Stimulated activated CD8-positive, alpha-beta memory T cell treated with anti-CD3 and anti-CD28 coated beads, Interleukin-4, amount 100 ng/mL, for 24 hours (primary cell): Measurements from ENCODE around the gene E2F4.

Source experiments
- DNase-seq: peaks from one replicate; pipeline ENCODE4 v3.0.0-alpha.2; 2020; ENCODE audit warnings: low read depth

The E2F4 gene

GRCh38 chr16:67235816-67236562 is 44.0 kb downstream of the E2F4 start:
- no peak for DNase-seq

DNA sequence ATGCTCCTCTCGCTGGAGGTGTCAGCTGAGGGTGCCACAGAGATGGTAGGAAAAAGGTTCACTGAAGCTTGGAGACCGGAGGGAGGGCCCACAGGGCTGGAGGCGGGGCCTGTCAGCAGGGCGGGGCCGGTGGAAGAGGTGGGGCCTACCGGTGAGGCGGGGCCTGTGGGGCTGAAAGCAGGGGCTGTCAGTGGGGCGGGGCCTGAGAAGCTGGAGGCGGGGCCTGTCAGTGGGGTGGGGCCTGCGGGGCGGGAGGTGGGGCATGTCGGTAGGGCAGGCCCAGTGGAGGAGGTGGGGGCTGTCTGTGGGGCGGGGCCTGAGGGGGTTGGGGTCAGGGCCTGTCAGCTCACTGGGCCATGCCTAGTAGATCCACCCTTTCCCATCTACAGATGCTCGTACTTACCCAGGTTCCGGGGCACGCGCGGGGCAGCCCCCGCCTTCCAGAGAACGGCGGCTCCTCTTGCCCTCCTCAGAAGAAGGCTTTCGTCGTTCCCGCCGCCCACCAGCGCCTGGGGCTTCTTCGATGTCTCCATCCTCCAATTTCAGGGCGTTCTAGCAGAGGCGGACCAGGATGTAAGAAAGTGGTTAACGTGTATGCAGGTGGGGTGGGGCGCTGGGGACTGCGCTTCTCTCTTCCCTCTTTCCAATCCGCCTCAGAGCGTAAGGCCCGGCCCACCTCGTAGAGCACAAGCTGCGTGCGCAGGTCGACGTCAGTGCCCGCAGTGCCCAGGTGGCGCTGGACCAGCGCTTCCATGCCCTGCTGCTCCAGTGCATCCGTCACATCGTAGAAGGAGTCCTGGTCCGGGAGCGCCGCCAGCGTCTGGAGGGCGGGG is 44.8 kb downstream of the E2F4 start:
- peak; percentile 64 for DNase-seq

- DNase-seq, result no peak
Observed at GRCh38 chr16:67237396-67238277, 45.7 kb downstream of the E2F4 start.

- no peak for DNase-seq
Observed at GRCh38 chr16:67238278-67238575, 46.3 kb downstream of the E2F4 start.

DNA sequence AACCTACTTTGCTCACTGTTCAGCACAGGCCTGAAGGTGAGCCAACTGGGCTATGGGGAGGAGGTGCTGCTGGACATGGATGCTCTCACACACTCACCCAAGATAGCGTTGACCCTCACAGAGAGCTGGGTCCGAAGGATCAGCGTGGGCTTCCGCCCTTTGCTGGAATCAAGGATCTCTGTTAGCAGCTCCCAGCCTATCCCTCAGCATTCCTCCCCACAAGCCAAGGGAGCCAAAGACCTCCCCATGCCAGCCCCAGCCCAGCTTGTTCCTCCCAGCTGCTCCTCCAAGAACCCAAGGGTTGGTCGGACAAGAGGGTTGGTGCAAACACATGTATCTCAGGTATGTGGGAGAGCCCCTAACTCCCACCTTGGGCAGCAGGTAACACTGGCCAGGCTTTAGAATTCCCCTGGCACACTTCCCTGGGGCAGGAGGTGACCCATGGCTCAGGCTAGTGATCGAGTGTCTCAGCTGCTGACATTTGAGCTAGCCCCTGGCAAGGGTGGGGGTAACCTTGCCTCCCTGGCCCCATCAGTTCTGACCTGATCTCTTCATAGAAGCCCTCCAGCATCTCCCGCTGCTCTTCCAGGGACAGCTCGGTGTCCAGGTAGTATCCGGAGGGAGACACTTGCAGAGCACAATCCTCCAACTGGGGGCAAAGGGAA is 47.0 kb downstream of the E2F4 start:
- no peak for DNase-seq

DNA sequence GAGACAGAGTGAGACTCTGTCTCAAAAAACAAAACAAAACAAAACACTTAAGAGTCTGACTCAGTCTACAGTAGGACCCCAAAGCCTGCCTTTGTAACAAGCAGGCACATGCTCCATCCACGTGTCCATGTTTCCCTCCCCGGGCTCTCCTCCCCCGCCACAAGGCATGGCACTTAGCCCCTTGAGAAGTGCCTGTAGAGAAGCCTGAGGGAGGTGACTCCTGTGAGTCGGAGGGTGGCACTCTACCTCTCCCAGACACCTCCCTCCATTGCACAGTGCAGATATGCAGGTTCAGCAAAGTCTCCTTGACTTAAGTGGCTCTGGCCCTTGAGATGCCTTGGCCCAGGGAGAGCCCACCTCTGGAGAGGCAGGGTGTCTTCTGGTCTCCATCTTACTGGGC is 48.6 kb downstream of the E2F4 start:
- DNase-seq, result no peak

DNA sequence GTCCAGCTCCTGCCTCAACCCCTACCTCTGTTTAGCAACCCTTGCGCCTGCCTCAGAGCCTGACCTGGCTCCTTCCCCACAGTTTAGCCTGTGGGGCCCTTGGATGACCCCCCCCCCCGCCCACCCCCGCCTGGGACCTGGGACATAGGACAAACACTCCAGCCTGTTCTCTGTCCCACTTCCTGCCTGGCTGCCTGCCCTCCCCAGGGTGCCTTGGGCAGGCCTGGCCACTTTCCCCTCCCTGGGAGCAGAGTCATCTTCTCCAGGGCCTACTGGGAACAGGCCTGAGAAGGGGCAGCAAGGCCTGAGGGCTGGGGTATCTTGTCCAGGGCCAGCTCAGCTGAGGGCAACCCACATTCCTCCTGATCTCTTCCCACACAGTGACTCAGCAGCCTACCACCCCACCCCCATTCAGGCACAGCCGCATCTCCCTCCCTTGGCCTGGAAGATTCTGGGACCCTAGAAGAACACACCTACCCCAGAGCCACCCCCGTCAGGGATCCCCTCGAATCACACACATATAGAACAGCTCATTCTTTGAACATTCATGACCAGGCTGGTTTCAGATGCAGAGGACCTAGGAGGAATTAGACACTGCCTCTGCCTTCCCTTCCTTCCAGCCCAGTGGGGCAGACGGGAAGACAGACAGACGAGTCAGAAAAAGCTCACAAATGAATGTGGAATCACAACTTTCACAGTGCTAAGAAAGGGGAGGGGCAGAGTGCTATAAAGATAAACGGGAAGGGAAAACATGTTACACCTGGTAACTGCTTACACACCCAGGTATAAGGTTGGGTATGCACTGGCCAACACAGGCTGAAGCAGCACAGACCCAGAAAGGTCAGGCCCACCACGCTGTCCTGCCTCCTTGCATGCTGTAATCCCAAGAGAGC is 49.3 kb downstream of the E2F4 start:
- no peak for DNase-seq

DNA sequence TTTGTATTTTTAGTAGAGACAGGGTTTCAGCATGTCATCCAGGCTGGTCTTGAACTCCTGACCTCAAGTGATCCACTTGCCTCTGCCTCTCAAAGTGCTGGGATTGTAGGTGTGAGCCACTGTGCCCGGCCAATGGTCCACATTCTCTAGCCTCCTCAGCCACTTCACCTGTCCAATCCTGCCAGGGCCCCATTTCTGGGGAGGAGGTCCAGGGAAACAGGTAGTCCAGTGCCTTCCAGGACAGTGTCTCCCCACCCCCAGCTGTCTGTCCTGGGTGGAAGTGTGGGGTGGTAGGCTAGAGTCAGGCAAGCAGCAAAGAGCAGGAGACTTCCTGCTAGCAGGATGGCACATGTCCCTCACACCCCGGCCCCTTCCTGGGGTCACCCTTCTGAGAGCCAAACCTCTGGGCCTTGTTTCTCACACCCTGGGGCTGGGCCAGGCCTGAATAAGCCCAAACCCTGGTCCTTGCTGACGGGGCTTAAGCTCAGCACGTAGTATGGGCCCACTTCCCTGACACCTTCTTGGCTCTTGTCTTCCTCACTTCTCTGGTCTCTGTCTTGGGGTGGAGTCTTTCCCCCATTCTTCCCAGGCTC is 50.3 kb downstream of the E2F4 start:
- no peak for DNase-seq

DNA sequence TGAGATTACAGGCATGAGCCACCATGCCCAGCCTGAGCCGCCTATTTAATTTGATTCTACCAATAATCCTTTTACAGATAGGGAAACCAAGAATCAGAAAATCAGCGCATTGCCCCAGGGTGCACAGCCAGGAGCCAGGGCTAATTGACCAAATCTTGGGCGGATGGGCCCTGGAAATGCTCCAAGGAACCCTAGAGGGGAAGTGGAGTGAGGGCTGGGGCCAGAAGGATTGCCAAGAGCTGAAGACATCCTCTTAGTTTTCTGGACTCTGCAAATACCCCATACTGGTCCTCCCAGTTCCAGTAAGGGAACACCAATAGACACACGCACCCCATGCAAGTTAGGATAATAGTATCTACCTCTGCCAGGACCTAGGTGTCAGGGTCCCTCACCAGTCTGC is 51.5 kb downstream of the E2F4 start:
- DNase-seq, result no peak

DNA sequence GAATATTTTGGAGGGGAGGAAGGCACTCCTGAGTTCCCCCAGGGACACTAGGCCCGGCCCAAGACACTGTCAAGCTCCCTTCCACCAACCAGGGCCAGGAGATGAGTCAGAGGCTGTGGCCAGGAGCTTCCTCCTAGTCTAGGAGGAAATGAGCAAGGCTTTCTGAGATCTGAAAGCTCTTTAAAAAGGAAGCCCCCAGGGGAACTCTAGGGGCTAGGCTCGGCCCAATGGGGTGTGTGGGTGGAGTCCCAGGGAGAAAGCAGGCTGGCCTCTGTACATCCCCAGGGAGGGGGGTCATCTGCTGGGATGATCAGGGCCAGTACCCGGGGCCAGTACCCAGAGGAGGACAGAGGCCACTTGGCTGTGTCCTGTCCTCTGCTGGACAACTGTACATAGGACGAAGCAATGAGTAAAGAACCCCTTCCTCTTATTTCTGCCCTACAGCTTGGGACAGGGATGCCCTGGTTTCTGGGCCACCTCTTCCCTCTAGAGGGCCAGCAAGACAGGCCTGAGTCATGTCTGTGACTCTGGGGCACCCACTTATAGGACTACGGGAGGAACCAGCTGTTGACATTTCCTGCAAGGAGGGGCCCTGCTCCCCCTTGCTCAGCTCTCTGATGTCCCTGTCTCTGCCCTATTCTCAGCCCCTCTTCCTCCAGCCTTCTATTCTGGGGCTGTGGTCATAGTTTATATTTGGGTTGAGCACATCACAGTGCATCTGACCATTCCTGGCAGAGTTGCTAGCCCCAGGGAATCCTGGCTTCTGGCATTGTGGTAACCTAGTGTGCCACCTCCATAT is 52.6 kb downstream of the E2F4 start:
- DNase-seq, result peak; percentile 69

- DNase-seq, result no peak
Observed at GRCh38 chr16:67245186-67245585, 53.2 kb downstream of the E2F4 start.

DNA sequence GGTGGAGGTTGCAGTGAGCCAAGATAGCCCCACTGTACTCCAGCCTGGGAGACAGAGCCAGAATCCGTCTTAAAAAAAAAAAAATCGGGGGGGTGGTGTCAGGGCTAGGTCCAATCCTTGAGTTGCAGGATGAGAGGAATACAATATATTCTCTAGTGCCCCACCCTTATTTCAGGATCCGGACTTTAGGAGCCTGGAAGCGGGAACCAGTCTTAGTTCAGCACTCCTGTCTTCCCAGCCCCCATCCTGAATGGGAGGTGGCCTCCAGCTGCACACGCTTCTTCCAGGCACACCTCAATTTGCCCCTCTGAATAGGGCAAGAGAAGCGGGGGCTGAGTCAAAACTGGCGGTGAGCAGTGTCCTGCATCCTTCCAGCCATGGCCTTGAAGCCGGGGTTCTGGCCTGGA is 53.7 kb downstream of the E2F4 start:
- DNase-seq, result no peak

DNA sequence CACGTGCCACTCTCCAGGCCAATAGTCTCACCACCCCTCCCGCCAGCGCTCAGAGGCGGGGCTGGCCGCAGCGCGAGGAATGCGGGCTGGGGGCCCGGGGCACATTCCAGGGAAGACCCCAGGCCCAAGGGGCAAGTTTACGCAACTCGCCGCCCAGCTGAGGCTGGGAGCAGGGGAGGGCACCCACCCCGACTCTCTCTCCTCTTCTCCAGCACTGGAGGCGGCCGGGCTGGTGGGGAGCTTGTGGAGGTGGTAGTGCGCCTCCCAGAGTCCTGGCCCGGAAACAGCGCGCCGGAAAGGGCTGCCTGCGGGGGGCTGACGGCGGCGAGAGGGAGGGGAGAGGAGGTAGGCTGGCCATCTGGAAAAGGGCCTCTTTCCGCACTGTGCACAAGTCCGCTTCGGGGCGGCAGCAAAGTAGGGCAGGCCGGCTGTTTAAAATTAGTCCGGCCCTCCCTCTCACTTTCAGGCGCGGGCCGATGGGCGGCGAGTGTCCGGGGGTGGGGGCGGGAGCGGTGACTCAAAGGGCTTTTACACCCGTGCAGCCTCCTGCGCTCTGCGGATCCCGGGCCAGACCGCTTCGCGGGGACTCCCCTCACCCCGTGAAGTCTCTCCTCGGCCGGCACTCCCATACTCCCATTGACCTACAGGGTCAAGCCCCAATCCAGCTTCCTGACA is 54.3 kb downstream of the E2F4 start:
- DNase-seq, result no peak

DNA sequence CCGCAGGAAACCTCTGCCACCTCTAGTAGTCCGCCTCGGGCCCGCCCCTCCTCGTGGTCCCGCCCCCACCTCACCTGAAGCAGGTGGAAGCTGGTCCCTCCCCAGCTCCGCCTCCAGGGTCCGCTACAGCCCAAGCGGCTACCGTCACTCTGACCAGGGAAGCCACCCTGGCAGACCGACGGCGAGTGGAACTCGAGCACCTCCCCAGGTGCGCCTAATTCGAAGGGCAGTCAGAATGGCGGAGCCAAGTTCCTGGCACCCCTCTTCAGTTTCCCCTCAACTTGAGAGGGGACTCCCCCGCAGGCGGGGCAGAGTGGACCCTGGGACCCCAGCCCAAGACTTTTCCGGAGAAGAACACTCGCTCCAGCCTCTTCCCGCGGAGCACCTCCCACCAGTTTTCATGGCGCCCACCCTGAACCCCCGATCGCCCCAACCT is 54.8 kb downstream of the E2F4 start:
- DNase-seq, result no peak

DNA sequence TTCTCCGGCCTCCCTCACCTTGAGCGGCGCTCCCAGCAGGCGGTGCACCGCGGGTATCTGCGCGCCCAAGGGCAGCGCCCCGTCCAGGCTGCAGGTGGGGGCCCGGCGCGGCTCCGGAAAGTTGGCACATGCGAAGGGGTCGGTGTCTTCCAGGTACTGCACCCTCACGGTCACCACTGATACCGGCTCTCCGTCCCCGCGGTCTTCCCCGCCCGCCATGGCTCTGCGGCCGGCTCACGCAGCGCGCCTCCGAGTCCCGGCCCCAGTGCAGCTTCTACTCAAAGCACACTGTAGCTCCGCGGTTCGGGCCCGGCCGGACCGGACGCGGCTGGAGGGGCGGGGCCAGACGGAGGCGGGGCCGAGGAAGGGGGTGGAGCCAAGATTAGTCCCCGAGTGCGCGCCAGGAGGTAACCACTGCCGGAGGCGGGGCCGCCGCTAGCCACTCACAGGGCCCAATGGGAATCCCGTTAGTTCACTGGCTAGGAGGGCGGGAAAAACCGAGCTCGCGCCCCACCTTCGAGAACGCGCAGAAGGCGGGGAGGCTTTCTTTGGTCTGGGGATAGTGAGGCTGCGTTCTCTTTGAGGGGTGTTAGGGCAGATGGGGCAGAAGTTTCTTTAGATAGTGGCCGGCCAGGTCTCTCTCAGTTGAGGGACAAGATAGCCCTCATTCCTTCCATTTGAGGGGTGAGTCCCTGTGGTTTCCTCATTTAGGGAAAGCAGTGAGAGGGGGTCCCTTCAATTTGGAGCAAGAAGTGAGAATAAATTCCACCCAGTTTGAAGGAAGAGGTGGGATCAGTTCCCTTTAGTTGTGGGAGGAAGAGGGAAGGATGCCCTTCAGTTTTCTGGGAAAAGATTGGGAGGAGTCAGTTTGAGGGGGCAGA is 55.5 kb downstream of the E2F4 start, which contains the start of gene FHOD1:
Gene FHOD1, minus strand, starts transcription at position 290 of the 881 bp plus-strand sequence. Its CDS starts 71 bp downstream, at position 219.
- peak; percentile 96 for DNase-seq

DNA sequence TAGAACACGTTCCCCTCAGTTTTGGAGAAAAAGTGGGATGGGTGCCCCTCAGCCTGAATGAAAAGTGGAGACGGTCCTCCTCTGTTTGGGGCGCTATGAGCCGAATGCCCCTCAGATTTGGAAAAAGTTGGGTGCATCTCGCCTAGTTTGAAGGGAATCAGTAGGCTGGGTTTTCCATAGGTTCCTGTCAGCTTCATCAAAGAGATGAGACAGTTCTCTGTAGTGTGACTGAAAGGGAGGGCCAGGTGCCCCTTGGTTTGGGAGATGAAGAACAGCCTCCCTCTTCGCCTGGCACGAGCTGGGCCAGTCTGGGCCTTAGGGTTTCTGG is 56.1 kb downstream of the E2F4 start:
- DNase-seq, result no peak
